ENCODE data around the gene GREM2. TPM values are rescaled to one million over a fixed set of nuclear protein-coding genes. Genes with fewer than 3 reads are reported as not detected.

Gene GREM2
- total and polyA plus RNA-seq, 9 of the 15 experiments (the other 6 are each of a cell fraction or from before 2014, with no cell fraction given), result 0.01 to 0.07 (median 0.05) TPM; not detected in 5

- Histone ChIP-seq H3K9ac (ENCODE audit: insufficient read depth in 1 of 2, low read depth in 2 of 2, low read length in 2 of 2) (no peak overlapping the region), H3K79me2 (ENCODE audit: control insufficient read depth, insufficient read depth, low read length) (no peaks in the 10 kb centered on the region), H3K9me3 (replicated peaks; ENCODE audit: control insufficient read depth, insufficient read depth, low read depth, low read length) (no peaks in the 10 kb centered on the region), H3K36me3 (ENCODE audit: control insufficient read depth, insufficient read depth, low read length) (no peaks in the 10 kb centered on the region), H3K27ac (ENCODE audit: extremely low read depth, low read depth, low read length) (no peak overlapping the region), H3K9me1 (ENCODE audit: control insufficient read depth, insufficient read depth, low read length) (no peaks in the 10 kb centered on the region), H3K4me3 (no peak overlapping the region), H3K4me1 (replicated peaks in 1 of 2; ENCODE audit: control insufficient read depth in 2 of 2, insufficient read depth in 2 of 2, low read length in 2 of 2) (no peaks in the 10 kb centered on the region), H4K20me1 (replicated peaks; ENCODE audit: control insufficient read depth, insufficient read depth, low read length) (no peaks in the 10 kb centered on the region), H3K4me2 (ENCODE audit: insufficient read depth, low read length) (no peak overlapping the region), H2AFZ (ENCODE audit: low read depth, low read length) (no peak overlapping the region), H3K27me3 (ENCODE audit: control insufficient read depth in 2 of 2, insufficient read depth in 2 of 2, low read length in 2 of 2) (no peaks in the 10 kb centered on the region)
- ChIA-PET POLR2A (interaction anchor here (0.6 kb wide), 1 partner anchor 137 kb away, joined by 3 read pairs; no protein-coding TSS in a partner anchor), CTCF (ENCODE audit: low intra/inter-chr PET ratio) (no interaction called here)
- in situ Hi-C loops (cut with MboI) (no loop called here), intact Hi-C loops (cut with micrococcal nuclease) (no loop called here)
- FAIRE-seq (no peak), DNase-seq (ENCODE audit: extremely low read depth in 1 of 4, low spot score in 3 of 4) (no peak), ATAC-seq (peak; percentile 46; the same call in 2 of the 3 replicates)
- WGBS (ENCODE audit: insufficient coverage, low coverage, missing lambda C conversion rate), result 0% methylated on average over 19 of the region's 19 CpGs
- TF ChIP-seq RBFOX2 (IDR thresholded peaks at IDR 0.05; ENCODE audit: low read depth, low read length) (no peak), RREB1 (CRISPR knock-in tag; IDR thresholded peaks at IDR 0.05) (no peak), TFAP4 (CRISPR knock-in tag; IDR thresholded peaks at IDR 0.05; ENCODE audit: borderline replicate concordance) (peak; percentile 39; the same call in 1 of the 2 replicates), MEIS2 (IDR thresholded peaks at IDR 0.05; ENCODE audit: partially characterized antibody) (no peak)
- TF ChIP-seq, protein P1, sequence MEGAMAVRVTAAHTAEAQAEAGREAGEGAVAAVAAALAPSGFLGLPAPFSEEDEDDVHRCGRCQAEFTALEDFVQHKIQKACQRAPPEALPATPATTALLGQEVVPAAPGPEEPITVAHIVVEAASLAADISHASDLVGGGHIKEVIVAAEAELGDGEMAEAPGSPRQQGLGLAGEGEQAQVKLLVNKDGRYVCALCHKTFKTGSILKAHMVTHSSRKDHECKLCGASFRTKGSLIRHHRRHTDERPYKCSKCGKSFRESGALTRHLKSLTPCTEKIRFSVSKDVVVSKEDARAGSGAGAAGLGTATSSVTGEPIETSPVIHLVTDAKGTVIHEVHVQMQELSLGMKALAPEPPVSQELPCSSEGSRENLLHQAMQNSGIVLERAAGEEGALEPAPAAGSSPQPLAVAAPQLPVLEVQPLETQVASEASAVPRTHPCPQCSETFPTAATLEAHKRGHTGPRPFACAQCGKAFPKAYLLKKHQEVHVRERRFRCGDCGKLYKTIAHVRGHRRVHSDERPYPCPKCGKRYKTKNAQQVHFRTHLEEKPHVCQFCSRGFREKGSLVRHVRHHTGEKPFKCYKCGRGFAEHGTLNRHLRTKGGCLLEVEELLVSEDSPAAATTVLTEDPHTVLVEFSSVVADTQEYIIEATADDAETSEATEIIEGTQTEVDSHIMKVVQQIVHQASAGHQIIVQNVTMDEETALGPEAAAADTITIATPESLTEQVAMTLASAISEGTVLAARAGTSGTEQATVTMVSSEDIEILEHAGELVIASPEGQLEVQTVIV (CRISPR knock-in tag; IDR thresholded peaks at IDR 0.05; ENCODE audit: borderline replicate concordance), result no peak
- no TSS peak for BruUV-seq (replicated peaks)
Observed at GRCh38 chr1:240619906-240620621, 8.1 kb upstream of the GREM2 start.

Measured in K562 (cell line).